CD4-positive, alpha-beta T cell treated with Interferon alpha-2 for 1 hour (primary cell): ENCODE measurements around the gene PXK.
A peak's percentile ranks its signal among the peaks of the same experiment; 100 is the strongest.
"Not testable (repeated sequence)": the region's sequence is repeated elsewhere in the genome, so short reads cannot be mapped to it uniquely, and the experiment has no call there.

Source experiments
- DNase-seq, 2 donors: peaks; one replicate each; pipeline ENCODE4 v3.0.0-alpha.2; 2020 to 2022

PXK gene

GRCh38 chr3:58421004-58421403 is 88.3 kb downstream of the PXK start:
- DNase-seq = no peak

- no peak for DNase-seq
Measured at GRCh38 chr3:58422756-58423325, 90.1 kb downstream of the PXK start.

GRCh38 chr3:58424613-58425012 is 91.9 kb downstream of the PXK start:
- no peak for DNase-seq

- no peak for DNase-seq
Measured at GRCh38 chr3:58425782-58426181, 93.1 kb downstream of the PXK start.

GRCh38 chr3:58427661-58428361 is 95.1 kb downstream of the PXK start:
- DNase-seq = no peak

- DNase-seq = no peak
Measured at GRCh38 chr3:58429657-58430056, 97.0 kb downstream of the PXK start.

- DNase-seq = no peak
Measured at GRCh38 chr3:58432905-58433304, 100.2 kb downstream of the PXK start.

GRCh38 chr3:58433400-58434167 is 100.9 kb downstream of the PXK start, which contains the start of gene PDHB:
Gene PDHB (minus strand): TSS chr3:58433832. CDS start chr3:58433809, 23 bp downstream.
- DNase-seq = peak; percentile 86 to 90

- no peak for DNase-seq
Measured at GRCh38 chr3:58434168-58434504, 101.4 kb downstream of the PXK start.

- DNase-seq = no peak
Measured at GRCh38 chr3:58434511-58434910, 101.8 kb downstream of the PXK start.

- no peak for DNase-seq
Measured at GRCh38 chr3:58434990-58435389, 102.3 kb downstream of the PXK start.

- not testable (repeated sequence) for DNase-seq
Measured at GRCh38 chr3:58437276-58437675, 104.6 kb downstream of the PXK start.

GRCh38 chr3:58440996-58441355 is 108.3 kb downstream of the PXK start:
- DNase-seq = not testable (repeated sequence)

- no peak for DNase-seq
Measured at GRCh38 chr3:58441514-58442450, 109.1 kb downstream of the PXK start.

GRCh38 chr3:58452176-58452575 is 119.5 kb downstream of the PXK start:
- no peak for DNase-seq

GRCh38 chr3:58459160-58459559 is 126.5 kb downstream of the PXK start:
- DNase-seq = no peak

- DNase-seq = no peak
Measured at GRCh38 chr3:58462829-58463180, 130.1 kb downstream of the PXK start.

- peak; percentile 69 to 73 for DNase-seq
Measured at GRCh38 chr3:58463181-58463941, 130.7 kb downstream of the PXK start.

- DNase-seq = no peak
Measured at GRCh38 chr3:58463942-58464271, 131.2 kb downstream of the PXK start.

- DNase-seq = no peak
Measured at GRCh38 chr3:58464866-58465265, 132.2 kb downstream of the PXK start.

GRCh38 chr3:58466899-58467563 is 134.3 kb downstream of the PXK start:
- no peak for DNase-seq

- DNase-seq = no peak
Measured at GRCh38 chr3:58469096-58469495, 136.4 kb downstream of the PXK start.
